Hematopoietic multipotent progenitor cell treated with erythropoietin and hydrocortisone succinate and interleukin-3 and kit ligand, for 6 days (in vitro differentiated cells): ENCODE data around the gene ACSBG1.

Experiments
- DNase-seq: peaks from one replicate; pipeline ENCODE4 v3.0.0-alpha.2; 2015

ACSBG1 gene

DNA sequence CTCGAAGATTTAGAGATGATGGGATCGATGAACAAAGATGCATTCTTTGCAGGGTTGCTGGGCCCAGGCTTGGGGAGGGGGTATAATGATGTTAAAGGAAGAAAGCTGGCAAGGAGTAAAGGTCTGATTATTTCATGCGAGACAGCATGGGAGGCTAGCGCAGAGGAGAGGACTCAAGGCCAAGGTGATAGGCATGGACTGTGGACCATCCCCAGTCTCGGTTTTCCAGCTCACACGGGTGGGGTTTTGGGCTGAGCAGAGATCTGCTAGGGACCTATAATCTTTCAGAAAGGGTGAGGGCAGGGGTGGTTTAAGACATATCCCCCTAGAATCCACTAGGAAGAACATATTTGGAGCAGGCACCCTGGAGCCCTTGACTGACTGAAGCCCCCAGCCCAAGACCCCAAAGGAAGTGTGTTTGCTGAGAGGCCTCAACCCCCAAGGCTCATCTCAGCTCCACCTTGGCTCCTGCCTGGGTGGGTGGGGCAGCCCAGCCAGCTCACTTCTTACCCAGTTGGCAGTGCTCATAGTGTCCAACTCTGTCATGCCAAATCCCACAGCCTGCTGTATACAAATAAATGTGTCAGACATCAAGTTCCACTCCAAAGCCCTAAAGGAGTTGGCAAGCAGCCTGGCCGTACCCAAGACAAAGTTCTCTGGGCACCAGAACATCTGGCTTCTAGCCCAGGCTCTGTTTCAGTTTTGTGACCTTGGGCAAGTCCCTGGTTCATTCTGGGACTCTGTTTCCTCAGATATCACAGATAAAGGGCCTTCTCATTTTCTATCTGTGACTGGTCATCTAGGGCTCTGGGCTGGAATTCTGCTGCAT lies 17.9 kb downstream of the ACSBG1 start:
- DNase-seq: peak; percentile 29

- no peak for DNase-seq
Measured at GRCh38 chr15:78213956-78214355, 20.4 kb downstream of the ACSBG1 start.

- no peak for DNase-seq
Measured at GRCh38 chr15:78213425-78213750, 21.0 kb downstream of the ACSBG1 start.

- peak; percentile 58 for DNase-seq
Measured at GRCh38 chr15:78212546-78213424, 21.6 kb downstream of the ACSBG1 start.

DNA sequence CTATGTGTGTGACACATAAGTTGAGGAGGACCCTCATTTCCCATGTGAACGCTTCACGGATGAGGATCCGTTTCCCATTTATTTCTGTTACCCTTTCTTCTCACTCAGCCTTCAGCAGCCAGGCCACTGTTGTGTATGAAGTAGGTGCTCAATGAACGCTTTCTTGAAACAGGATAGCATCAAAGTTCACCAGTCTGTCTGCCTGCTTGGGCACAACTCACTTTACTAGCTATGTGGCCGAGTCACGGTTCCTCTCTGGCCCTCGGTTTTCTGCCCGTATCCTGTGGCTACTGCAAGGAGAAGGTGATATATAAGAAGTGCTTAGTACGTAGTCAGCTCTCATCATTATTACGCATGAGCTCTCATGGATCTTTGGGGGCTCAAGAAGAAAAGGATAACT lies 22.4 kb downstream of the ACSBG1 start:
- DNase-seq: no peak

- DNase-seq: no peak
Measured at GRCh38 chr15:78211189-78211921, 23.0 kb downstream of the ACSBG1 start.

GRCh38 chr15:78210349-78210717 lies 24.0 kb downstream of the ACSBG1 start:
- DNase-seq: no peak

DNA sequence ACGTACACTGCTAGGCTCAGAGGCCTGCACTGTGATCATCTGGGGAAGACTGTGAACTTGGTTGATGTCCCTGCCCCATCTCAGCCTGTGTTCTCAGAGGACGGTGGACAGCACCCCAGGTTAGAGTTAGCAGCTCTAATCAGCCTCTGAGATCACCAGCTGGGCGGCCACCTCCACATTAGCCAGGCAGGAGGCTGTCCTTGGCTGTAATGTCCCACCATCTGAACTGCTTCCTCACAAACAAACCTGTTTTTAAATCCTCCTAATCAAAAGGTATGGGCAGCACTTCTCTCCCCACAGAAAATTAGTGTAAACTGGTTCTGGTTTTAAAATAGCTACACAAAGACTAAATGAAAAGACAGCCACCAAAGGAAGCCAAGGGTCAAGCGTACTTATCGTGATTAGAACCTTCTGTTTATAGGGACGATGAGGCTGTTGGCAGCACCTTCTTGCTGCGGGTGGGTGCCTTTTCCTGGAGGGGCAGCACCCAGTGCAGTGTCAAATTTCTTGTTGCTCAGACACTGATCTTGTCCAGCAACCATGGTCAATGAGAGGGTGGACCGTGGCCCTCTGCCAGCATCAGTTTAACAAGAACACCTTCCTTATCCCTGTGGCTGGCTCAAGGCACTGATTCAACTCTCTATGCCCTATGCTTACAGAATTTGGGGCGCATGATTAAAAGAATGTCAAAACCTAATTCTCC lies 24.6 kb downstream of the ACSBG1 start:
- no peak for DNase-seq

DNA sequence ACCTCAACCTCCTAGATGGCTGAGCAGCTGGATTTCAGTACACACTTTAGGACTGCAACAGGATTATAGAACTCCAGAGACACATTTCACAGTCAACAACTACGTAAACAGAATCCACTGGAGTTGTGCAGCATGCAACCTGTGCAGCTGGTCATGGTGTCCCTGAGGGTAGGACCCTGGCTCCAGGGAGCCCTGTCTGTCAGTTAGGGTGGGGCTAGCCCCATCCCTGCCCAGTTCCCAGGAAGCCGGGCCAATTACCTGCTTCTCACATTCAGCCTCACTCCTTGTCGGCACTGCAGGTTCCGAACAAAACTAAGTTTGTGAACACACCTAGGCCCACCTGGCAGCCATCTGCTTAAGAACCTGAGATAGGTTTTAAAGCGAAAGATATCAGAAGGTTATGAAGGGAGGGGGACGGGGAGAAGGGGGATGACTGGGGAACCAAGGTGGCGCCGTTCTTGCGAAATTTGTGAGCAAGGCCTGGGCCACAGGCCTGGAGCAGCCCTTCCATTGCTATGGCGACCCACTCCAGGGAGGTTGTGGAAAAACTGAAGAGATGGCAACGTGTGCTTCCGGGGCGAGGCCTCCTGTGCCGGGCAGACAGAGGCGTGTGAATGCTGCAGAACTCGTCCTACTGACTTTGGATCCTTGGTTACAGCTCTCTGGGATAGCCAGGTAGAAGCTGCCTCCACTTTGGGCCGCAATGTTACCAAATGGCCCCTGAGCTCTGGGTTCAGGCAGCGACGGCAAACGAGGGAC lies 25.3 kb downstream of the ACSBG1 start:
- DNase-seq: no peak

DNA sequence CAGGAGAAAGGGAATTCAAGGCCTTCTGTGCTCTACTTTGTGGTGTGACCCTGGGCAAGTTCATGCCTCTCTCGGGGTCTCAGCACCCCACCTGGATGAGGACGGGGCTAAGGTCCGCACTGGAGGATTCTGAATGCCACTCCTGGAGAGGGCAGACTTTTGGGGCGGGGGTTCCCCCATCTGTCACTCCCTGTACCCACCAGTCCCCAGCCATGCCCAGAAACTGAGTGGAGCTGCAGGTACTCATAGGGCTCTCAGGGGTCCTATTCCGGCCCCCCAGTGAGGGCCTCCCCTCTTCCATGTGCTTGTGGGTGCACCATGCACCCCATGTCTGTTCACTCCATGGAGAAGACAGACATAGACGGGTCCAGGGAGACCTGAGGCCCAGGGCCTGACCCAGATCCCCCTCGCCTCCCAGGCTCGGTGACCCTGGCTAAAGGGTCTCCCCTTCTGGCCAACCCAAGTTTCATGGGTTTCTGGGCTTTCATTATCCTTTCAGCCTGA lies 26.0 kb downstream of the ACSBG1 start:
- DNase-seq: no peak

- DNase-seq: no peak
Measured at GRCh38 chr15:78207641-78208340, 26.6 kb downstream of the ACSBG1 start.

GRCh38 chr15:78207110-78207458 lies 27.3 kb downstream of the ACSBG1 start:
- DNase-seq: no peak

DNA sequence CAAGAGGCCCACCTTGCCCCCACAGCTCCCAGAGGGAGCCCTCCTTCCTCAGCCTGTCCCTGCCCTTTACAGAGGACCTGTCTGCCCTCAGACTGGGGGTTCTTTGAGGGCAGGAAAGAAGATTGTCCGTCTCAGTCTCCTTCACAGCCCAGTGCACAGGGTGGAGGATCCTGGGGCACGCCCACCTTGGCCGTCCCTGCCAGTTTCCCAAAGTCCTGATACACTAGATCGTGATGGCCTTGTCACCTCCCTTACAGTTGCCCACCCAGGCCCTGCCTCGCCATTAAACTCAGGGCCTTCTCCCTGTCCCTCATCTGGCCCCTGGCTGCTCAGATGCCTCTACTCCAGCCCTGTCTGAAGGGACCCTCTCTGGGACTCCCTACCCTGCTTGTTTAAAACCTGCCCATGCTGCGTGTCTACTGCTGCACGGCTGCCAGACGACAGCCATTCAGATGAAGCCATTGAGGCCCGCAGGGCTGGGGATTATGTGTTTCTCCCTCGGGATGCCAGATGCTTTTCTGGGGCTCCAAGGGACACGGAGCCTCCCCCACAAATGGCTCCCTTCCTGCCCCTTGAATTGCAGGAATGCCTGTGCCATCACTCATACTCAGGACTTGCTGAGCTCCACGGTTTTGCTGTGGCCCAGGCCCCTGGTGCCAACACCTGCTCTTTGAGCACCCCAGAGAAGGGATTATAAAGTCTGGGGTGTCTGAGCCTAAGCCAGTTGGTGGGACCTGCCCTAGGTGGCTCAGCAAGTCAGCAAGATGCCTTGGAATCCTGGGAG lies 27.8 kb downstream of the ACSBG1 start:
- DNase-seq: no peak

- no peak for DNase-seq
Measured at GRCh38 chr15:78205856-78206255, 28.5 kb downstream of the ACSBG1 start.

DNA sequence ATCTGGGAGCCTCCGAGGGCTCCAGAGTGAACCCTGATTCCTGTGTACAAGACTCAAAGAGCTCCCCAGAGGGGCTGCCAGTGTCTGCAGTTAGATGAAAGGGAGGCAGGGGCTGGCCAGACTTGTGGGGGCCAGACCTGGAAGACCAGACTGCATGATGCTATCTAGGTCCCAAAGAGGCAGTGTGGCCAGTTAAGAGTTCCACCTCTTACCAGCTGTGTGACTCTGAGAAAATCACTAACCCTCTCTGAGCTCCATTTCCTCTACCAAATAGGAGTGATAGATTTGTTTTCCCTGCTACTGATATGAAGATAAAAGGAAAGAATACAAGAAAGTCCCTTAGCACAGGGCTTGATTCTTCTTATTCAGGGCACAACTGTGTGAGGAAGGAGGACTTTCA lies 29.0 kb downstream of the ACSBG1 start:
- DNase-seq: no peak

DNA sequence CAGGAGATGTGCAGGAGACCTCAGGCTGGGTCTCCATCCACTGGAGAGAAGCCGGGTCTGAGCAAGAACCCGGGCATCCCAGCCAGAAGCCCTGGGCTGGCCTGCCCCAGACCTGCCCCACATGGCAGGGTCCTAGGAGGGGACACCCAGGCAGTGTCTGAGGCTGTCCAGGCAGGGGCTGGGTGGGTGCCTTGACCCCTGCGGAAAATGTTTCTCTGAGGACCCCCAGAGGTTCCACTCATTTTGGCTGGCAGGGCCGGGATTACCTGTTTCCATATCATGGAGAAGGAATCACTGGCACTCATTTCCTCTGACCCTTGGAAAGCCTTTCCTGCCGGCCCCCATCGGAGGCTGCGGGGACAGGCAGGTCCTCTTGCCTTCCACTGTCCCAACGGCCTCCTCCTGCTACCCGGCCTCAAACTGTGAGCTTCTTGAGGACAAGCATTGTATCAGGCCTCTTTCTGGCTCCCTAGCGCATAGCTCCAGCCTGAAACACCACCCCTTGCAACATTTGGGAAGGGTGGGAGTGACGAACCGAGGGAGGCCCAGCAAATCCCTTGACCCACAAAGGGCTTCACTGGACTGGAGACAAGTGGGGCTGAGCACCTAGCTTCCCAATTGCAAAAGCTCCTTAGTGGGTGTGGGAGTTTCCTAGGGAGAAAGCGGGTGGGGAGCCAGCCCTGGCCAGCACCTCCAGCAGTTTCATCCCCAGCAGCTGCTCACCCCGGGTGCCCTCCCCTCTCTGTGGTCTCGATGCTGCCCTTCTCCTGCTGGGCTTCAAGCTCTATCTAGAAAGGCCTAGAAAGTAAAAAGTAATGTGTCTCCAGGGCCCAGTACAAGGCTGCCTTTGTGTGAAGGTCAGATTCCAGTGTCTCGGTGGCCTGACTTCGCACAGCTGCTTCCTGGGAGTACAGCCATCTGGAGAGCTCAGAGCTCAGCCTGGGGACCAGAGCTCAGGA lies 29.7 kb downstream of the ACSBG1 start:
- DNase-seq: no peak

GRCh38 chr15:78203346-78204225 lies 30.8 kb downstream of the ACSBG1 start:
- DNase-seq: peak; percentile 62
